Neural cell (in vitro differentiated cells): ENCODE measurements around the gene PEAK1. TPM values are rescaled to one million over a fixed set of nuclear protein-coding genes. Genes with fewer than 3 reads are reported as not detected.

Experiments used
- H2AFZ ChIP-seq: fragments of 200-600, 300-800 bp; sonication (generic), shearing (Covaris generic); 2 replicates; pipeline ENCODE4 v1.6.0; 2014; ENCODE audit warnings: low read depth, mild to moderate bottlenecking, antibody characterized with exemption, low read length, moderate library complexity
- H3F3A ChIP-seq: fragments of 200-600 bp; shearing (Covaris generic); 2 replicates; pipeline ENCODE4 v1.6.1; 2016; ENCODE audit warnings: mild to moderate bottlenecking, moderate library complexity, mixed read lengths, antibody characterized with exemption, low read length; ENCODE audit not compliant: insufficient read depth, poor library complexity, severe bottlenecking
- H3K27ac ChIP-seq: fragments of 200-600, 300-800 bp; sonication (generic), shearing (Covaris generic); 2 replicates; pipeline ENCODE4 v1.5.1; 2014; ENCODE audit warnings: mild to moderate bottlenecking, low read length, moderate library complexity
- H3K27me3 ChIP-seq: fragments of 300-800, 200-600 bp; sonication (generic), shearing (Covaris generic); 2 replicates; pipeline ENCODE4 v1.6.0; 2014; ENCODE audit warnings: mild to moderate bottlenecking, low read depth, low read length, moderate library complexity; ENCODE audit not compliant: insufficient read depth
- H3K36me3 ChIP-seq: fragments of 300-800, 200-600 bp; sonication (generic), shearing (Covaris generic); 2 replicates; pipeline ENCODE4 v1.5.1; 2014; ENCODE audit warnings: mild to moderate bottlenecking, antibody characterized with exemption, low read length, moderate library complexity; ENCODE audit not compliant: insufficient read depth
- H3K4me2 ChIP-seq: fragments of 300-800, 200-600 bp; sonication (generic), shearing (Covaris generic); 2 replicates; pipeline ENCODE4 v1.6.0; 2014; ENCODE audit warnings: mild to moderate bottlenecking, low read length
- H3K4me3 ChIP-seq: fragments of 300-800, 200-600 bp; sonication (generic), shearing (Covaris generic); 2 replicates; pipeline ENCODE4 v1.5.1; 2014; ENCODE audit warnings: mild to moderate bottlenecking, low read length, moderate library complexity
- H3K79me2 ChIP-seq: fragments of 200-600 bp; shearing (Covaris generic); replicated peaks from 2 replicates; pipeline ENCODE4 v1.6.0; 2014; ENCODE audit warnings: mild to moderate bottlenecking, low read length, moderate library complexity; ENCODE audit not compliant: insufficient read depth
- H3K9ac ChIP-seq: fragments of 300-800, 200-600 bp; sonication (generic), shearing (Covaris generic); 2 replicates; pipeline ENCODE4 v1.6.1; 2016; ENCODE audit warnings: mild to moderate bottlenecking, low read length, mixed read lengths
- H3K9me2 ChIP-seq: fragments of 200-600 bp; shearing (Covaris generic); 2 replicates; pipeline ENCODE4 v1.6.1; 2016; ENCODE audit warnings: mild to moderate bottlenecking, low read length, mixed read lengths; ENCODE audit not compliant: insufficient read depth
- H3K9me3 ChIP-seq: fragments of 200-600, 300-800 bp; sonication (generic), shearing (Covaris generic); 2 replicates; pipeline ENCODE4 v1.6.1; 2016; ENCODE audit warnings: mild to moderate bottlenecking, mixed run types, low read length, moderate library complexity, mixed read lengths
- H4K20me1 ChIP-seq: fragments of 200-600 bp; shearing (Covaris generic); 2 replicates; pipeline ENCODE4 v1.6.1; 2016; ENCODE audit warnings: mild to moderate bottlenecking, mixed run types; ENCODE audit not compliant: insufficient read depth
- CTCF ChIP-seq: fragments of 450-650 bp; IDR thresholded peaks from 2 replicates; pipeline ENCODE4 v1.5.1; 2014; ENCODE audit warnings: antibody characterized with exemption, mild to moderate bottlenecking, moderate library complexity; ENCODE audit not compliant: poor library complexity, severe bottlenecking
- EP300 ChIP-seq: fragments of 450-650 bp; conservative IDR thresholded peaks from 2 replicates; pipeline ENCODE4 v1.6.1; 2014; ENCODE audit warnings: antibody characterized with exemption, mild to moderate bottlenecking, moderate library complexity; ENCODE audit not compliant: poor library complexity, severe bottlenecking
- EZH2 ChIP-seq: fragments of 200-600, 300-800 bp; shearing (Covaris generic), sonication (generic); IDR thresholded peaks from 2 replicates; pipeline ENCODE4 v1.6.1; 2014; ENCODE audit warnings: antibody characterized with exemption, low read length, borderline replicate concordance, mild to moderate bottlenecking; ENCODE audit not compliant: insufficient read depth, poor library complexity, severe bottlenecking
- MXI1 ChIP-seq: fragments of 450-650 bp; conservative IDR thresholded peaks from 2 replicates; pipeline ENCODE4 v1.6.1; 2014; ENCODE audit warnings: antibody characterized with exemption, mild to moderate bottlenecking; ENCODE audit not compliant: poor library complexity, severe bottlenecking
- POLR2AphosphoS5 ChIP-seq: IDR thresholded peaks from 2 replicates; pipeline ENCODE4 v1.6.1; 2012
- RAD21 ChIP-seq: fragments of 450-650 bp; conservative IDR thresholded peaks from 2 replicates; pipeline ENCODE4 v1.6.1; 2014; ENCODE audit warnings: antibody characterized with exemption, mild to moderate bottlenecking, moderate library complexity
- REST ChIP-seq: IDR thresholded peaks from 2 replicates; pipeline ENCODE4 v1.6.1; 2012; ENCODE audit warnings: borderline replicate concordance
- SMC3 ChIP-seq: fragments of 450-650 bp; conservative IDR thresholded peaks from 2 replicates; pipeline ENCODE4 v1.6.1; 2014; ENCODE audit warnings: antibody characterized with exemption, mild to moderate bottlenecking, moderate library complexity; ENCODE audit not compliant: poor library complexity
- TAF1 ChIP-seq: IDR thresholded peaks from 2 replicates; pipeline ENCODE4 v1.6.1; 2012; ENCODE audit warnings: low read depth
- polyA plus RNA-seq: library from polyadenylated mRNA; depleted of rRNA; stranded (reverse); fragments of >200 nt; gene quantifications from 2 replicates; pipeline ENCODE4 v1.2.3, GENCODE V29; 2014

PEAK1 gene
- polyA plus RNA-seq, 1 donor from 2014 or later, result 5.8 TPM

DNA sequence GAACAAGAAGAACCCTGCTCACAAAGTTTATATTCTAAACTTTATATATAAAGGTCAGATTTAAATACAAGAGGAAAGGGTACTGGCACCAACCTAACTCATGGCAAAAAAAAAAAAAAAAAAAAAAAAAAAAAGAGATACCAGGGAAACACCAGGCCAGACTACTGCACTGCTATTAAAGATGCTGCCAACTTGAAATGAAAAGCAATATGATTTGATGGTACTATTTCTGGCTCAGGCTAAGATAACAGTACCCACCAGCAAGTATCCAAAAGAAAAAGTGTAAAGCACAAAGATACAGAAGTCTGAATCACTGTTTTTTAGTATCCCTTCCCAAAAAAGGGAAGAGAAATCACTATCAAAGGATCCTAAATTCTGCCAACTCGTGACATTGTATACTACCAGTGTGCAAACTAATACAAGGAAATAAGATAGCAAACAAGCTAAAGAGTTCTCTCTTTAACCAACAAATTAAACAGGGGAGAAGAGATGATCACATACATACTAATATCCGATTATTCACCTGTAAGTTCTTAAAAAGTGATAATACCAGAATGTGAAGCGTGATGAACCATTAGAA lies 28.4 kb downstream of the PEAK1 start (continued):
- no peak for TF ChIP-seq CTCF

GRCh38 chr15:77387365-77388105 lies 32.4 kb downstream of the PEAK1 start:
- H3K4me3 ChIP-seq, result no peak overlapping the region
- TF ChIP-seq TAF1 (no peak), POLR2AphosphoS5 (no peak), SMC3 (no peak), EZH2 (no peak)
- no peak overlapping the region for H3K4me2 ChIP-seq
- no peaks in the 10 kb centered on the region for H4K20me1 ChIP-seq
- no peak overlapping the region for H3K27ac ChIP-seq
- H3K36me3 ChIP-seq, result no peaks in the 10 kb centered on the region
- H3K27me3 ChIP-seq, result no peaks in the 10 kb centered on the region
- no peaks in the 10 kb centered on the region for H3K9me3 ChIP-seq
- H2AFZ ChIP-seq, result no peak overlapping the region
- no peaks in the 10 kb centered on the region for H3K9me2 ChIP-seq
- H3K79me2 ChIP-seq, result no peaks in the 10 kb centered on the region
- H3K9ac ChIP-seq, result no peak overlapping the region
- H3F3A ChIP-seq, result no peaks in the 10 kb centered on the region

DNA sequence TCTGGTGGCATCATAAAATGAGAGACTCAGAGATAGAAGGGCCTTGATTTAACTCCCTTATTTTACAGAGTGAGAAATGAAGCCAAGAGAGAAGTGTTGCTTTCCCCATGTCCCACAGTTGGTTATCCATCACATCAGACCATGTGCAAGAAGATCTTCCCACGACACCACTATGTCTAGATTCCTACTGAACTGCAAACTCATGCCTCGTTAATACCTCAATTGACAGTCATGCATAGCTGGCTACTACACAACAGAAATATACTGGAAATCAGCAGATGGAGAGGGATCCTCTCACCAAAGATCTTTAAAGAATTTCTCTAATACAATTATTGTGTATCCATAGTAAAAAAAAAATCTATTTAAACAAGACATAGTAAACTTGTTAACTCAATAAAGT lies 33.3 kb downstream of the PEAK1 start:
- H3K27me3 ChIP-seq, result no peaks in the 10 kb centered on the region
- H2AFZ ChIP-seq, result no peak overlapping the region
- no peak overlapping the region for H3K4me3 ChIP-seq

More for the DNA sequence above, 33.3 kb downstream of the PEAK1 start:
- H3F3A ChIP-seq, result no peaks in the 10 kb centered on the region
- no peak overlapping the region for H3K9ac ChIP-seq
- no peaks in the 10 kb centered on the region for H3K9me2 ChIP-seq
- TF ChIP-seq TAF1 (no peak), EP300 (no peak), REST (no peak), POLR2AphosphoS5 (no peak), SMC3 (no peak), EZH2 (no peak), CTCF (no peak), MXI1 (no peak), RAD21 (no peak)
- no peaks in the 10 kb centered on the region for H3K9me3 ChIP-seq
- H3K4me2 ChIP-seq, result no peak overlapping the region
- H3K36me3 ChIP-seq, result no peaks in the 10 kb centered on the region
- H3K79me2 ChIP-seq, result no peaks in the 10 kb centered on the region
- H3K27ac ChIP-seq, result no peak overlapping the region
- H4K20me1 ChIP-seq, result no peaks in the 10 kb centered on the region
